ENCODE measurements around the gene CCDC34.

DNA sequence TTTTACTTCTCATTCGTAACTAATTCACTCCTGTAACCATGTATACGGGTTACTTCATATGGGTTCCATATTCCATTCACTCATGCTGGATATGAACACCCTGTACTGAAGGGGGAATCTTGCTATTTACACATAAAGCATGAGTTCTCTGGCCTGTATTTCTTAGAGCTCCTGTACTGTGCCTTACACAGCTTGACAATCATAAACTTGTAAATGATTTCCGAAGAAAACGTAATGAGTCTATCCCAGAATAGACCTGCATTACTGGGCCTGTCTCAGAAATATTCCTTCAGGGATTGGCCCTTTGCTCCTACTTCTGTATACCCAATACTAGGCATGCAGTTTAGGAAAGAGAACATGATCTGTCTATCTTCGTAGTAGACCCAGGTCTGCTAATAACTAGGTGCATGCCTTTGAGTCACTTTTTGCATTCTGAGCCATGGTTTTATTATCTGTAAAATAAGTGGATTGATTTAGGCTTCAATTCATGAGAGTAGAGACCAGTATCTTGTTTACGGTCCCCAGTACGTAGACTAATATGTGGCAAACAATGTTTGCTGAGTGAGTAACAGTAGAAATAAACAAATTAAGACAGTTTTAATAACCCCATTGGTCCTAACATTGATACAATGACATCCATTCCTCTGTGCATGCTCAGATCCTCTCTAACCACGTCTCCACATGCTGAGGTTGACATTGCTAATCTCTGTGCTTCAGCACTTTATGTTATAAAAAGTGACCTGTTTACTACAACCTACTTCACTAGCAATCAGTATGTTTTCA, 1.2 kb downstream of the CCDC34 start:
- TF ChIP-seq, protein P1, sequence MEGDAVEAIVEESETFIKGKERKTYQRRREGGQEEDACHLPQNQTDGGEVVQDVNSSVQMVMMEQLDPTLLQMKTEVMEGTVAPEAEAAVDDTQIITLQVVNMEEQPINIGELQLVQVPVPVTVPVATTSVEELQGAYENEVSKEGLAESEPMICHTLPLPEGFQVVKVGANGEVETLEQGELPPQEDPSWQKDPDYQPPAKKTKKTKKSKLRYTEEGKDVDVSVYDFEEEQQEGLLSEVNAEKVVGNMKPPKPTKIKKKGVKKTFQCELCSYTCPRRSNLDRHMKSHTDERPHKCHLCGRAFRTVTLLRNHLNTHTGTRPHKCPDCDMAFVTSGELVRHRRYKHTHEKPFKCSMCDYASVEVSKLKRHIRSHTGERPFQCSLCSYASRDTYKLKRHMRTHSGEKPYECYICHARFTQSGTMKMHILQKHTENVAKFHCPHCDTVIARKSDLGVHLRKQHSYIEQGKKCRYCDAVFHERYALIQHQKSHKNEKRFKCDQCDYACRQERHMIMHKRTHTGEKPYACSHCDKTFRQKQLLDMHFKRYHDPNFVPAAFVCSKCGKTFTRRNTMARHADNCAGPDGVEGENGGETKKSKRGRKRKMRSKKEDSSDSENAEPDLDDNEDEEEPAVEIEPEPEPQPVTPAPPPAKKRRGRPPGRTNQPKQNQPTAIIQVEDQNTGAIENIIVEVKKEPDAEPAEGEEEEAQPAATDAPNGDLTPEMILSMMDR (IDR thresholded peaks at IDR 0.05; ENCODE audit: poor library complexity, severe bottlenecking), result no peak
- no peak for TF ChIP-seq EP300 (conservative IDR thresholded peaks at IDR 0.05; ENCODE audit: poor library complexity, severe bottlenecking)
- TF ChIP-seq SMC3 (conservative IDR thresholded peaks at IDR 0.05; ENCODE audit: poor library complexity), result no peak
- TF ChIP-seq, protein P2, sequence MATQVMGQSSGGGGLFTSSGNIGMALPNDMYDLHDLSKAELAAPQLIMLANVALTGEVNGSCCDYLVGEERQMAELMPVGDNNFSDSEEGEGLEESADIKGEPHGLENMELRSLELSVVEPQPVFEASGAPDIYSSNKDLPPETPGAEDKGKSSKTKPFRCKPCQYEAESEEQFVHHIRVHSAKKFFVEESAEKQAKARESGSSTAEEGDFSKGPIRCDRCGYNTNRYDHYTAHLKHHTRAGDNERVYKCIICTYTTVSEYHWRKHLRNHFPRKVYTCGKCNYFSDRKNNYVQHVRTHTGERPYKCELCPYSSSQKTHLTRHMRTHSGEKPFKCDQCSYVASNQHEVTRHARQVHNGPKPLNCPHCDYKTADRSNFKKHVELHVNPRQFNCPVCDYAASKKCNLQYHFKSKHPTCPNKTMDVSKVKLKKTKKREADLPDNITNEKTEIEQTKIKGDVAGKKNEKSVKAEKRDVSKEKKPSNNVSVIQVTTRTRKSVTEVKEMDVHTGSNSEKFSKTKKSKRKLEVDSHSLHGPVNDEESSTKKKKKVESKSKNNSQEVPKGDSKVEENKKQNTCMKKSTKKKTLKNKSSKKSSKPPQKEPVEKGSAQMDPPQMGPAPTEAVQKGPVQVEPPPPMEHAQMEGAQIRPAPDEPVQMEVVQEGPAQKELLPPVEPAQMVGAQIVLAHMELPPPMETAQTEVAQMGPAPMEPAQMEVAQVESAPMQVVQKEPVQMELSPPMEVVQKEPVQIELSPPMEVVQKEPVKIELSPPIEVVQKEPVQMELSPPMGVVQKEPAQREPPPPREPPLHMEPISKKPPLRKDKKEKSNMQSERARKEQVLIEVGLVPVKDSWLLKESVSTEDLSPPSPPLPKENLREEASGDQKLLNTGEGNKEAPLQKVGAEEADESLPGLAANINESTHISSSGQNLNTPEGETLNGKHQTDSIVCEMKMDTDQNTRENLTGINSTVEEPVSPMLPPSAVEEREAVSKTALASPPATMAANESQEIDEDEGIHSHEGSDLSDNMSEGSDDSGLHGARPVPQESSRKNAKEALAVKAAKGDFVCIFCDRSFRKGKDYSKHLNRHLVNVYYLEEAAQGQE (IDR thresholded peaks at IDR 0.05; ENCODE audit: borderline replicate concordance), result no peak

All from neural cell (in vitro differentiated cells).